ENCODE data around the gene UNG.

- no peak for TF ChIP-seq CTCF (IDR thresholded peaks at IDR 0.05)
- no peak for TF ChIP-seq POLR2A (IDR thresholded peaks at IDR 0.05)
Measured at GRCh38 chr12:109116611-109116949, 19.2 kb downstream of the UNG start.
